HEK293 (cell line): ENCODE results near the gene N4BP3.
"Not testable (repeated sequence)": the region's sequence is repeated elsewhere in the genome, so short reads cannot be mapped to it uniquely, and the experiment has no call there.

Source experiments
- CTCF ChIA-PET: fragments of 350-600 bp; formaldehyde crosslinking; extraction: SDS; loops from one replicate; lab custom pipeline; 2021; ENCODE audit warnings: antibody characterized with exemption; lab: Yijun Ruan, JAX
- POLR2A ChIA-PET: fragments of 300-600 bp; formaldehyde crosslinking; extraction: SDS; loops from one replicate; lab custom pipeline; 2020; ENCODE audit warnings: antibody characterized with exemption, inconsistent platforms; lab: Yijun Ruan, JAX
- H3K27ac ChIP-seq: fragments of 200-500 bp; sonication (Bioruptor generic); 2 replicates; pipeline ENCODE4 v1.5.1; 2014; ENCODE audit warnings: low read depth, low read length, control low read depth, inconsistent platforms; ENCODE audit errors: extremely low read depth
- H3K36me3 ChIP-seq, 2 experiments: fragments of 200-500 bp in 1 of 2; sonication (Bioruptor generic) in 1 of 2; 1 replicate in 1 of 2; 2 replicates in 1 of 2; pipeline ENCODE4 v1.5.1; 2014 to 2017; ENCODE audit warnings: inconsistent platforms in 2 of 2, low read length in 2 of 2; ENCODE audit not compliant: control insufficient read depth in 2 of 2, insufficient read depth in 1 of 2
- H3K4me1 ChIP-seq: fragments of 200-500 bp; sonication (Bioruptor generic); 2 replicates; pipeline ENCODE4 v1.5.1; 2014; ENCODE audit warnings: mild to moderate bottlenecking, low read length, inconsistent platforms; ENCODE audit not compliant: control insufficient read depth, insufficient read depth
- H3K4me3 ChIP-seq: 2 replicates; pipeline ENCODE4 v1.5.1; 2011; ENCODE audit warnings: low read depth, mild to moderate bottlenecking, control low read depth, low read length, moderate library complexity
- H3K9me3 ChIP-seq: fragments of 200-500 bp; sonication (Bioruptor generic); 2 replicates; pipeline ENCODE4 v1.5.1; 2014; ENCODE audit warnings: low read depth, low read length, inconsistent platforms; ENCODE audit not compliant: control insufficient read depth, insufficient read depth
- IKZF3 ChIP-seq: fragments of 450-650 bp; IDR thresholded peaks from 2 replicates; pipeline ENCODE4 v1.5.0; 2018; ENCODE audit warnings: missing biosample characterization, mild to moderate bottlenecking, missing genetic modification characterization, moderate library complexity
- MEIS1 ChIP-seq: sonication (generic); formaldehyde crosslinking; IDR thresholded peaks from 2 replicates; pipeline ENCODE4 v1.8.1; 2022; ENCODE audit warnings: missing genetic modification reagents, mild to moderate bottlenecking, borderline replicate concordance
- SCRT2 ChIP-seq: fragments of 450-650 bp; formaldehyde crosslinking; IDR thresholded peaks from 2 replicates; pipeline ENCODE4 v1.5.1; 2016; ENCODE audit warnings: missing biosample characterization, missing genetic modification characterization
- YY1 ChIP-seq: fragments of 450-650 bp; formaldehyde crosslinking; IDR thresholded peaks from 2 replicates; pipeline ENCODE4 v1.5.1; 2018; ENCODE audit warnings: missing biosample characterization, missing genetic modification characterization
- ZNF112 ChIP-seq: fragments of 450-650 bp; formaldehyde crosslinking; IDR thresholded peaks from 2 replicates; pipeline ENCODE4 v1.5.0; 2017; ENCODE audit warnings: missing biosample characterization, missing genetic modification characterization
- ZNF121 ChIP-seq: fragments of 450-650 bp; formaldehyde crosslinking; IDR thresholded peaks from 2 replicates; pipeline ENCODE4 v1.5.1; 2016; ENCODE audit warnings: missing biosample characterization, missing genetic modification characterization
- ZNF140 ChIP-seq: fragments of 450-650 bp; formaldehyde crosslinking; IDR thresholded peaks from 2 replicates; pipeline ENCODE4 v1.5.1; 2016; ENCODE audit warnings: missing biosample characterization, missing genetic modification characterization
- ZNF341 ChIP-seq: fragments of 450-650 bp; formaldehyde crosslinking; IDR thresholded peaks from 2 replicates; pipeline ENCODE4; 2016; ENCODE audit warnings: low read depth, missing biosample characterization, missing genetic modification characterization
- ZNF350 ChIP-seq: fragments of 450-650 bp; formaldehyde crosslinking; IDR thresholded peaks from 2 replicates; pipeline ENCODE4 v1.5.0; 2017; ENCODE audit warnings: missing biosample characterization, mild to moderate bottlenecking, missing genetic modification characterization
- ZNF37A ChIP-seq: fragments of 450-650 bp; IDR thresholded peaks from 2 replicates; pipeline ENCODE4 v1.5.1; 2018; ENCODE audit warnings: missing biosample characterization, missing genetic modification characterization
- ZNF426 ChIP-seq: fragments of 450-650 bp; formaldehyde crosslinking; IDR thresholded peaks from 2 replicates; pipeline ENCODE4 v1.5.1; 2017; ENCODE audit warnings: missing biosample characterization, missing genetic modification characterization, mild to moderate bottlenecking, inconsistent platforms, moderate library complexity
- ZNF433 ChIP-seq: fragments of 450-650 bp; formaldehyde crosslinking; IDR thresholded peaks from 2 replicates; pipeline ENCODE4 v1.5.1; 2016; ENCODE audit warnings: missing biosample characterization, missing genetic modification characterization, low read depth
- ZXDB ChIP-seq: fragments of 450-650 bp; formaldehyde crosslinking; IDR thresholded peaks from 2 replicates; pipeline ENCODE4 v1.5.1; 2016; ENCODE audit warnings: missing biosample characterization, missing genetic modification characterization
- TF ChIP-seq, protein P1 (sequence below): fragments of 450-650 bp; formaldehyde crosslinking; IDR thresholded peaks from 2 replicates; pipeline ENCODE4 v1.5.1; 2017; ENCODE audit warnings: missing biosample characterization, missing genetic modification characterization
- TF ChIP-seq, protein P2 (sequence below): fragments of 450-650 bp; formaldehyde crosslinking; IDR thresholded peaks from 2 replicates; pipeline ENCODE4; 2016; ENCODE audit warnings: missing biosample characterization, missing genetic modification characterization
- TF ChIP-seq, protein P3 (sequence below): fragments of 450-650 bp; formaldehyde crosslinking; conservative IDR thresholded peaks from 2 replicates; pipeline ENCODE4 v1.5.1; 2016; ENCODE audit warnings: low read depth, missing biosample characterization, missing genetic modification characterization

N4BP3 gene

DNA sequence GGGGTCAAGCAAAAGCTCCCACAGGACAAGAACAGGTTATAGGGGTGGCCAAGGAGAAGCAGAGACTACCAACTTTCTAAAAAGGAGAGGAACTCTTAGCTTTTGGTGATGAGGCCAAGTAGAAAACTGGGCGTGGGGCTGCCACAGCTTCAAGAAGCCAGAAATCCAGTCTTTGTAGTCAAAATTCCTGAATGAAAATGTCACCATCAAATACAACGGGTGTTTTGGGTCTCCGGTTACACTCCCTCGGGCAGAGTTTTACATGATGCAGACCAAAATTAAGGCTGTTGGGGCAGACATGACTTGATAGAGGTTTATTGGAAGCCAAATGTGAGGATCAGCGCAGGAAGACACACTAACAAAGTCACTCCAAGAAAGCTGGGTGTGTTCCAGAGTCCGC is 29.4 kb upstream of the N4BP3 start (continued):
- TF ChIP-seq YY1 (no peak), ZNF140 (no peak)

DNA sequence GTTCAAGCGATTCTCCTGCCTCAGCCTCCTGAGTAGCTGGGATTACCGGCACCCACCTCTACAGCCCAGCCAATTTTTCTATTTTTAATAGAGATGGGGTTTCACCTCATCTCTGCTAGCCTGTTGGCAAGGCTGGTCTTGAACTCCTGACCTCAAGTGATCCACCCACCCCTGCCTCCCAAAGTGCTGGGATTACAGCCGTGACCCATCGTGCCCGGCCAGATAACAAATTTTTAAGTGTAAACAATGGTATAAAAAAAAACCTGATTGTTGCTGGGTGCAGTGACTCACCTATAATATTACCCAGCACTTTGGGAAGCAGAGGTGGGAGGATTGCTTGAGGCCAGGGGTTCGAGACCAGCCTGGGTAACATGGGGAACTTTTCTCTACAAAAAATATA is 28.0 kb upstream of the N4BP3 start:
- Histone ChIP-seq H3K9me3 (no peaks in the 10 kb centered on the region), H3K27ac (no peak overlapping the region), H3K4me3 (no peak overlapping the region), H3K4me1 (no peaks in the 10 kb centered on the region), H3K36me3 (no peaks in the 10 kb centered on the region)
- POLR2A ChIA-PET = no interaction called here
- no peak for TF ChIP-seq ZNF341 (tag by site-specific recombination)
- TF ChIP-seq IKZF3 (tag by site-specific recombination) = no peak
- CTCF ChIA-PET = interaction anchor here (0.6 to 1.8 kb wide), 2 partner anchors 10 to 40 kb away, joined by 3 to 11 read pairs; no protein-coding TSS in a partner anchor

GRCh38 chr5:178086266-178086665 is 27.1 kb upstream of the N4BP3 start:
- TF ChIP-seq, protein P1, sequence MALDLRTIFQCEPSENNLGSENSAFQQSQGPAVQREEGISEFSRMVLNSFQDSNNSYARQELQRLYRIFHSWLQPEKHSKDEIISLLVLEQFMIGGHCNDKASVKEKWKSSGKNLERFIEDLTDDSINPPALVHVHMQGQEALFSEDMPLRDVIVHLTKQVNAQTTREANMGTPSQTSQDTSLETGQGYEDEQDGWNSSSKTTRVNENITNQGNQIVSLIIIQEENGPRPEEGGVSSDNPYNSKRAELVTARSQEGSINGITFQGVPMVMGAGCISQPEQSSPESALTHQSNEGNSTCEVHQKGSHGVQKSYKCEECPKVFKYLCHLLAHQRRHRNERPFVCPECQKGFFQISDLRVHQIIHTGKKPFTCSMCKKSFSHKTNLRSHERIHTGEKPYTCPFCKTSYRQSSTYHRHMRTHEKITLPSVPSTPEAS (tag by site-specific recombination) = no peak
- TF ChIP-seq ZNF37A (tag by site-specific recombination) (no peak), ZNF350 (no peak), ZNF433 (tag by site-specific recombination) (no peak), ZXDB (tag by site-specific recombination) (no peak), ZNF426 (tag by site-specific recombination) (no peak), ZNF112 (tag by site-specific recombination) (no peak), YY1 (no peak), SCRT2 (tag by site-specific recombination) (no peak), ZNF121 (no peak), MEIS1 (no peak)
- TF ChIP-seq, protein P2, sequence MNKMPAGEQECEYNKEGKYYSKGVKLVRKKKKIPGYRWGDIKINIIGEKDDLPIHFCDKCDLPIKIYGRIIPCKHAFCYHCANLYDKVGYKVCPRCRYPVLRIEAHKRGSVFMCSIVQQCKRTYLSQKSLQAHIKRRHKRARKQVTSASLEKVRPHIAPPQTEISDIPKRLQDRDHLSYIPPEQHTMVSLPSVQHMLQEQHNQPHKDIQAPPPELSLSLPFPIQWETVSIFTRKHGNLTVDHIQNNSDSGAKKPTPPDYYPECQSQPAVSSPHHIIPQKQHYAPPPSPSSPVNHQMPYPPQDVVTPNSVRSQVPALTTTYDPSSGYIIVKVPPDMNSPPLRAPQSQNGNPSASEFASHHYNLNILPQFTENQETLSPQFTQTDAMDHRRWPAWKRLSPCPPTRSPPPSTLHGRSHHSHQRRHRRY (tag by site-specific recombination) = no peak
- TF ChIP-seq, protein P3, sequence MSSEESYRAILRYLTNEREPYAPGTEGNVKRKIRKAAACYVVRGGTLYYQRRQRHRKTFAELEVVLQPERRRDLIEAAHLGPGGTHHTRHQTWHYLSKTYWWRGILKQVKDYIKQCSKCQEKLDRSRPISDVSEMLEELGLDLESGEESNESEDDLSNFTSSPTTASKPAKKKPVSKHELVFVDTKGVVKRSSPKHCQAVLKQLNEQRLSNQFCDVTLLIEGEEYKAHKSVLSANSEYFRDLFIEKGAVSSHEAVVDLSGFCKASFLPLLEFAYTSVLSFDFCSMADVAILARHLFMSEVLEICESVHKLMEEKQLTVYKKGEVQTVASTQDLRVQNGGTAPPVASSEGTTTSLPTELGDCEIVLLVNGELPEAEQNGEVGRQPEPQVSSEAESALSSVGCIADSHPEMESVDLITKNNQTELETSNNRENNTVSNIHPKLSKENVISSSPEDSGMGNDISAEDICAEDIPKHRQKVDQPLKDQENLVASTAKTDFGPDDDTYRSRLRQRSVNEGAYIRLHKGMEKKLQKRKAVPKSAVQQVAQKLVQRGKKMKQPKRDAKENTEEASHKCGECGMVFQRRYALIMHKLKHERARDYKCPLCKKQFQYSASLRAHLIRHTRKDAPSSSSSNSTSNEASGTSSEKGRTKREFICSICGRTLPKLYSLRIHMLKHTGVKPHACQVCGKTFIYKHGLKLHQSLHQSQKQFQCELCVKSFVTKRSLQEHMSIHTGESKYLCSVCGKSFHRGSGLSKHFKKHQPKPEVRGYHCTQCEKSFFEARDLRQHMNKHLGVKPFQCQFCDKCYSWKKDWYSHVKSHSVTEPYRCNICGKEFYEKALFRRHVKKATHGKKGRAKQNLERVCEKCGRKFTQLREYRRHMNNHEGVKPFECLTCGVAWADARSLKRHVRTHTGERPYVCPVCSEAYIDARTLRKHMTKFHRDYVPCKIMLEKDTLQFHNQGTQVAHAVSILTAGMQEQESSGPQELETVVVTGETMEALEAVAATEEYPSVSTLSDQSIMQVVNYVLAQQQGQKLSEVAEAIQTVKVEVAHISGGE = no peak
- H3K36me3 ChIP-seq = no peaks in the 10 kb centered on the region
- ChIA-PET CTCF (interaction anchor here (0.6 kb wide), 1 partner anchor 58 kb away, joined by 5 read pairs; no protein-coding TSS in a partner anchor), POLR2A (no interaction called here)
- no peaks in the 10 kb centered on the region for H3K4me1 ChIP-seq
- no peak overlapping the region for H3K27ac ChIP-seq
- no peaks in the 10 kb centered on the region for H3K9me3 ChIP-seq
- H3K4me3 ChIP-seq = no peak overlapping the region; the same call in 1 of the 2 replicates

DNA sequence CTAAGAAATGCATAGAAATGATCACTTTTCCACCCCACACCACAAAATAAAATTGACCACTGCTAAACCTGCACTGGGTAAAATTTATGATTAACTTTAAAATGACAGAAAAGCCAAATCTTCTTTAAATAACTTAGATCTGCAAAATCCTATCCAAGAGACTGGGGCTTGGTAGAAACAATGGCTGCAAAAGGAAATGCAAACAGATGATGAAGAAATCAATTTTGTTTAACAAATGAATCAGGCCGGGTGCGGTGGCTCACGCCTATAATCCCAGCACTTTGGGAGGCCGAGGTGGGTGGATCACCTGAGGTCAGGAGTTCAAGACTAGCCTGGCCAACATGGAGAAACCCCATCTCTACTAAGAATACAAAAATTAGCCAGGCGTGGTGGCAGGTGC is 26.1 kb upstream of the N4BP3 start:
- H3K27ac ChIP-seq, CTCF ChIA-PET, POLR2A ChIA-PET, H3K36me3 ChIP-seq, H3K9me3 ChIP-seq, H3K4me3 ChIP-seq, H3K4me1 ChIP-seq: not testable (repeated sequence)
